ENCODE measurements around the gene ATG2B. TPM values are rescaled to one million over a fixed set of nuclear protein-coding genes. Genes with fewer than 3 reads are reported as not detected.

ATG2B gene
- total and polyA plus RNA-seq, 2 donors (not counting 3 experiments of a cell fraction or from before 2014, with no cell fraction given), result 5.9 to 17.8 TPM

GRCh38 chr14:96232506-96232905, 130.6 kb downstream of the ATG2B start:
- BruUV-seq (replicated peaks), result no TSS peak
- POLR2A ChIA-PET, result no interaction called here

More at GRCh38 chr14:96232506-96232905, 130.6 kb downstream of the ATG2B start:
- Histone ChIP-seq H4K20me1 (replicated peaks; ENCODE audit: control insufficient read depth, extremely low read depth, insufficient read depth, low read length) (no peaks in the 10 kb centered on the region), H3K36me3 (ENCODE audit: control insufficient read depth in 2 of 2, extremely low read depth in 1 of 2, insufficient read depth in 2 of 2, low read length in 2 of 2) (no peaks in the 10 kb centered on the region), H3K79me2 (ENCODE audit: control insufficient read depth, insufficient read depth, low read length) (no peaks in the 10 kb centered on the region), H3K27me3 (ENCODE audit: control insufficient read depth in 2 of 2, insufficient read depth in 2 of 2, low read length in 2 of 2) (no peaks in the 10 kb centered on the region), H3K9me1 (replicated peaks; ENCODE audit: control insufficient read depth, extremely low read depth, insufficient read depth, low read length) (no peaks in the 10 kb centered on the region), H3K9ac (replicated peaks; ENCODE audit: extremely low read depth, insufficient read depth, low read length) (no peak overlapping the region), H3K9me3 (replicated peaks; ENCODE audit: control insufficient read depth, insufficient read depth, low read length) (no peaks in the 10 kb centered on the region), H3K4me3 (replicated peaks in 1 of 3; ENCODE audit: insufficient read depth in 1 of 3, low read depth in 1 of 3, low read length in 3 of 3) (no peak overlapping the region), H3K4me2 (ENCODE audit: insufficient read depth, low read length) (no peak overlapping the region), H2AFZ (ENCODE audit: low read depth, low read length) (no peak overlapping the region), H3K27ac (ENCODE audit: insufficient read depth, low read depth, low read length) (no peak overlapping the region), H3K4me1 (ENCODE audit: control insufficient read depth, extremely low read depth, insufficient read depth, low read length) (no peaks in the 10 kb centered on the region)
- TF ChIP-seq FOS (IDR thresholded peaks at IDR 0.05; ENCODE audit: borderline replicate concordance, insufficient read depth, low read length), result no peak
- TF ChIP-seq CTCF (IDR thresholded peaks at IDR 0.05; ENCODE audit: extremely low read depth in 1 of 2, insufficient read depth in 1 of 2, low read depth in 1 of 2, low read length in 2 of 2), result no peak
- no peak for TF ChIP-seq JUN (IDR thresholded peaks at IDR 0.05; ENCODE audit: borderline replicate concordance, insufficient read depth, insufficient read length, low read depth)
- no peak for TF ChIP-seq MAX (IDR thresholded peaks at IDR 0.05; ENCODE audit: insufficient read depth, insufficient read length)
- no peak for TF ChIP-seq MYC (IDR thresholded peaks at IDR 0.05; ENCODE audit: low read depth, low read length)
- TF ChIP-seq POLR2AphosphoS5 (IDR thresholded peaks at IDR 0.05; ENCODE audit: insufficient read depth, low read depth, low read length), result no peak
- TF ChIP-seq POLR2A (IDR thresholded peaks at IDR 0.05; ENCODE audit: low read depth, low read length), result no peak
- no peak for TF ChIP-seq EZH2 (IDR thresholded peaks at IDR 0.05; ENCODE audit: borderline replicate concordance, low read depth, low read length, severe bottlenecking)
- no peak for TF ChIP-seq GATA2 (IDR thresholded peaks at IDR 0.05; ENCODE audit: insufficient read depth, insufficient read length, low read depth, low read length)
- dilution Hi-C loops (cut with MboI; ENCODE audit: extremely low pct_ligation_motif_present, low sequenced_read_pairs), result no loop called here
- no peak for DNase-seq (ENCODE audit: low read depth, low spot score)
- CTCF ChIA-PET, result interaction anchor here (1.7 kb wide), 1 partner anchor 43 kb away, joined by 3 read pairs; no protein-coding TSS in a partner anchor
- intact Hi-C loops (cut with micrococcal nuclease), result no loop called here
- no peak for FAIRE-seq

Data from endothelial cell of umbilical vein (primary cell).